DMS53 treated with DMSO at 0.1 percent for 48 hours (cell line): ENCODE data around the gene SMG1.
"Not testable (repeated sequence)": the region's sequence is repeated elsewhere in the genome, so short reads cannot be mapped to it uniquely, and the experiment has no call there.

Experiments used
- DNase-seq: peaks from one replicate; lab custom pipeline; 2025; ENCODE audit not compliant: unreplicated experiment; lab: John Stamatoyannopoulos, UW

Gene SMG1

GRCh38 chr16:18936727-18937340 lies 10.6 kb upstream of the SMG1 start:
- no peak for DNase-seq

GRCh38 chr16:18933501-18933900 lies 7.3 kb upstream of the SMG1 start:
- DNase-seq: no peak

- no peak for DNase-seq
These were observed 6.2 kb upstream of the SMG1 start for GRCh38 chr16:18932243-18932987.

- no peak for DNase-seq
These were observed 5.5 kb upstream of the SMG1 start for GRCh38 chr16:18931756-18932155.

- DNase-seq: not testable (repeated sequence)
These were observed 3.9 kb upstream of the SMG1 start for GRCh38 chr16:18930095-18930494.

- not testable (repeated sequence) for DNase-seq
These were observed 1.9 kb upstream of the SMG1 start for GRCh38 chr16:18928073-18928472.

GRCh38 chr16:18925215-18925985 lies 808 bp downstream of the SMG1 start:
- not testable (repeated sequence) for DNase-seq

- not testable (repeated sequence) for DNase-seq
These were observed 2.3 kb downstream of the SMG1 start for GRCh38 chr16:18923935-18924334.

GRCh38 chr16:18923124-18923523 lies 3.1 kb downstream of the SMG1 start:
- not testable (repeated sequence) for DNase-seq

- DNase-seq: not testable (repeated sequence)
These were observed 16.6 kb downstream of the SMG1 start for GRCh38 chr16:18909585-18909984.

- not testable (repeated sequence) for DNase-seq
These were observed 17.5 kb downstream of the SMG1 start for GRCh38 chr16:18908716-18909115.

- DNase-seq: not testable (repeated sequence)
These were observed 23.4 kb downstream of the SMG1 start for GRCh38 chr16:18902778-18903177.

GRCh38 chr16:18902044-18902443 lies 24.2 kb downstream of the SMG1 start:
- DNase-seq: not testable (repeated sequence)

GRCh38 chr16:18901194-18901593 lies 25.0 kb downstream of the SMG1 start:
- DNase-seq: not testable (repeated sequence)

GRCh38 chr16:18884456-18884855 lies 41.8 kb downstream of the SMG1 start:
- not testable (repeated sequence) for DNase-seq

- DNase-seq: not testable (repeated sequence)
These were observed 48.5 kb downstream of the SMG1 start for GRCh38 chr16:18877734-18878133.

- not testable (repeated sequence) for DNase-seq
These were observed 48.9 kb downstream of the SMG1 start for GRCh38 chr16:18877259-18877658.

GRCh38 chr16:18876301-18876700 lies 49.9 kb downstream of the SMG1 start:
- not testable (repeated sequence) for DNase-seq

- not testable (repeated sequence) for DNase-seq
These were observed 57.0 kb downstream of the SMG1 start for GRCh38 chr16:18869043-18869771.

GRCh38 chr16:18866277-18866823 lies 59.9 kb downstream of the SMG1 start:
- not testable (repeated sequence) for DNase-seq

GRCh38 chr16:18862891-18863290 lies 63.3 kb downstream of the SMG1 start:
- DNase-seq: not testable (repeated sequence)
